Measurements from ENCODE around the gene LCE1B.

DNA sequence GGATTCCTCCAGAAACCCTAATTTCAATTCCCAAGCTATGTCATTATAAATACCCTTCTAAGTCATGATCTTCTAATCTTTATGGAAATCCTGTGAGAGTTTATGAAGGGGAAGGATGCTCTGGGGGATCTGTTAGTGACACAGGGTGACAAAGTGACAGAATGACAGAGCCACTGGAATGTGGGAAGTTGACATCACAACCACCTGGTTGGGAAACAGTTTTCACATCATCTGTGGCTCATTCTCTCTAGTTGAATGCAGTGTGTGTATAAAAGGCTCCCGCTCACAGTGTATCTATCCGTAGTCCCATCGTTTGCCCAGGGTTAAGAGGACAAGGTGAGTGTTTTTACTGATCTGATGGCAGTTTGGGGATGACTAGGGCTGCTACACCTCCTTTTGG lies 47.9 kb downstream of the LCE1B start, which contains the start of gene LCE7A:
- no peak for TF ChIP-seq ZNF8 (CRISPR knock-in tag; IDR thresholded peaks at IDR 0.05)
- TF ChIP-seq ARNTL (CRISPR knock-in tag; IDR thresholded peaks at IDR 0.05; ENCODE audit: borderline replicate concordance, low read depth), result no peak
- TF ChIP-seq RARB (CRISPR knock-in tag; IDR thresholded peaks at IDR 0.05), result no peak
- no peak for TF ChIP-seq SNAI2 (CRISPR knock-in tag; IDR thresholded peaks at IDR 0.05)
- TF ChIP-seq ZC3H10 (CRISPR knock-in tag; IDR thresholded peaks at IDR 0.05), result no peak

All from SK-N-SH treated with all-trans-retinoic acid at 6 μM for 48 hours (cell line).